ENCODE data around the gene RAF1.
"Not testable (repeated sequence)": the region's sequence is repeated elsewhere in the genome, so short reads cannot be mapped to it uniquely, and the experiment has no call there.

The RAF1 gene

DNA sequence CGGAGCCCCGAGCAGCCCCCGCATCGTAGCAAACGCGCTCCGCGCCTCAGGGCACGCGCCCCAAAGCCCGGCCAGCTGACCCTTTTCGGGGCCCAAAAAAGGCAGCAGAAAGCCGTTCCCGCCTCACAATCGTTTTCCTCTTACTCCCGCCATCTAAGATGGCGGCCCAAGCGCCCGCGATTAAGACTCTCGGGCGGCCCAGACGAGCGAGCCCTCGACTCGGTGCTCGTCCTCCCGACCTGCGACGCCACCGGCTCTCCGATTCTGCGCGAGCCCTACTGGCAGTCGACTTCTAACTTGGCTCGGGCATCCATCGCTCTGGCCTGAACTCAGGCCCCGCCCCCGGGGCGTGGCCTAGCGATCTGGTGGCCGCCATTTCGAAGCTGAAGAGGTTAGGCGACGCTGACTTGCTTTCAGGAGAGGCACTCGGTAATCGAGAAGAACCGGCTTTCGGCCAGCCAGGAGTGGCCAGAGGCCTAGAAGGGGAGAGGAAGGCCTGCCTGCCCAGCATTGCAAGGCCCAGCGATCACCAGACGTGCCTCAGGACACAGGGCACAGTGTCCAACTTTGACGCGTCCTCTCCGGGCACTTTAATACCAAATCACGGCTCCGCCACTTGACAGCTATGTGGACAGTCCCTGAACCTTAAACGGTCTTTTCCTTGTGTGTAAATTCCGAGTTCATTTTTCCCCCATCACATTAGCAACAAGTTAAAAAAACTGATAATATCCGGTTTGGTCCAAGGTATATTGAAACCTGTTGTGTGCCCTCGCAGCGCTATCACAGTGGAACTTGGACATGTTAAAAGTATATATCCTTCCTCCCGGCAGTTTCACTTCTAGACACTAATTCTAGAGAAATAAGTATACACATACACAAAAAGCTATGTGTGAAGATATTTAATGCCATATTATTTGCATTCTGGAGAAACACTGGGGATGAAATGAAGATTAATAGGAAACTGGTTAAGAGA, at the start of gene RAF1:
TSS of gene RAF1 (minus strand) at position 182 of the 973 bp plus-strand sequence. CDS start 45,396 bp downstream, outside the sequence.
- DNase-seq (ENCODE audit: low spot score), result peak; percentile 89

DNA sequence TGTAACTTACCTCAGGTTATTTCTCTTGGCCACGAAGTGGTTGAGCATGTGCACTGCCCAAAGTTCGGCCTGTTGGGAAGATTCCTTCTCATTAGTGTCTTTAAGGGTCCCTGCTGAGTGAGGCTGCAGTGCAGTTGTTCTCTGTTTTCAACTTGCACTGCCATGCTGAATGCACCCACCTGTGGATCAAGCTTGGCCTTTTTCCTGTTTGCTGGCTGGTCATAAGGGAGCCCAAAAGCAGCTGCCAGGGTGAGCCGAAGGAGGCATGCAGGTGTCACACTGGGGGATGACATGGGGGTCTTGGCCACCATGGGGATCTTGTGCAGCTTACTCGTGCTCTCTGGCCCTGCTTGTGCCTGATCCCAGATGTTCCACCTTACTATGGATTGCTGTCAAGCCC, 46.1 kb upstream of the RAF1 start:
- DNase-seq (ENCODE audit: low spot score), result no peak

DNA sequence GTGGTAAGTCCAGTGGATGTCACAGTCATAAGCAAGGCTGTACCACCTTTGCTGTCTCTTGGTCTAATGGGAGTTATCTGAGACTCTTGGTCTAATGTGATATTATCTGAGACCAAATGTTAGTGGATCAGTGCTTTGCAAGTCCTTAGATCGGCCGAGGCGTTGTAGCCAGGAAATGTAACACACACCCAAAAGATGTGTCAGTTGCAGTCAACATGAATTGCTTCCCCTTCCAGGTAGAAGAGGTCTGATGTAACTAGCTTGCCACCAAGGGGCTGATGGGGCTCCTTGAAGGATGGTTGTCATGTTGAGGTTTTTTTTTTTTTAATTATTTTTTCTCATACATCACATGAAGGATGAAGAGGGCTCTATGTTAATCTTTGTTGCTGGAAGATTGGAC, 45.4 kb upstream of the RAF1 start:
- no peak for DNase-seq (ENCODE audit: low spot score)

DNA sequence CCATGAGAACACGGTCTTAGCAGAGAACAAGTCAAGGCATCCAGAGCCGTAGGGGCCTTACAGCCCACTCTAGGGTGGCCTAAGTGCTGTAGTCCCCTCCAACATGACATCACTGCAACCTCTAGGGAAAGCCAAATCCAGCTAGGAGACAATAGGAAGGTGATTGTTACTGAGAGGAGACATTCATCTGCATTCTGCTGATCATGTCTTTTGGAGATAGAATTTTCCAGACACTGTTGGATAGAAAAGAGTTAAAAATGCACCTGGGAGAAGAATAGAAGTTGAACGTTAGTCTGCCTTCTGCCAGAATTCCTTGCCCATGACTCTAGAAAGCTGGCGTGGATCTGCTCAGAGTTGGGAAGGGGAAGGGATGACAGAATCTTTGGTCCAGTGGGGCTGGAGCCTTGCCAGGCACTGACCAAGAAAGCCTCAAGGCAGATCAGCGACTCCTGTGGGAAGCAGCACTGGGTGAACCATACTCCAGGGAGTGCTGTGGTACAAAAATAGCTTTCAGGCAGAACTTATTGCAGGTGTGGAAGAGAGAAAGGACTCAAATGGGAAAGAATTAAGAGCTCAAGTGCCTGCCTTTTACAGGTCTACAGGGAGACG, 44.8 kb upstream of the RAF1 start:
- peak; percentile 17 for DNase-seq (ENCODE audit: low spot score)

DNA sequence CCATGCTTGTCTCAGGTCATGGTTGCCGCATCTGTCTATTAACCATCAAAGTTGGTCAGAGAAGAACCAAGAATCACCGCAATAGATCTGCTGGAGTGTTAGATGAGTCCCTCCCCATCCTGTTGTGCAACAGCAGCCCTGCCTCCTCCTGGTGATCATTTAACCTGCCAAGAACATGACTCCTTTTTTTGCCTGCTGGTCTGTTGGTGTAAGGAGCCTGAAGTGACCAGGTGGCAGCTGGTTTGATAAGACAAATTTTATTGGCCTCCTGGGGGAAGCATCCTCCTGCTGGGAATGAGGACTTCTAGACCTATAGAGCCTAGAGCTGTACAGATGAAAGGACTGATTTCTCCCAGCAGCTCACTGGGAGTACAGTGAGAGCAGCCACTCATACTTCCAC, 43.5 kb upstream of the RAF1 start:
- DNase-seq (ENCODE audit: low spot score), result no peak

DNA sequence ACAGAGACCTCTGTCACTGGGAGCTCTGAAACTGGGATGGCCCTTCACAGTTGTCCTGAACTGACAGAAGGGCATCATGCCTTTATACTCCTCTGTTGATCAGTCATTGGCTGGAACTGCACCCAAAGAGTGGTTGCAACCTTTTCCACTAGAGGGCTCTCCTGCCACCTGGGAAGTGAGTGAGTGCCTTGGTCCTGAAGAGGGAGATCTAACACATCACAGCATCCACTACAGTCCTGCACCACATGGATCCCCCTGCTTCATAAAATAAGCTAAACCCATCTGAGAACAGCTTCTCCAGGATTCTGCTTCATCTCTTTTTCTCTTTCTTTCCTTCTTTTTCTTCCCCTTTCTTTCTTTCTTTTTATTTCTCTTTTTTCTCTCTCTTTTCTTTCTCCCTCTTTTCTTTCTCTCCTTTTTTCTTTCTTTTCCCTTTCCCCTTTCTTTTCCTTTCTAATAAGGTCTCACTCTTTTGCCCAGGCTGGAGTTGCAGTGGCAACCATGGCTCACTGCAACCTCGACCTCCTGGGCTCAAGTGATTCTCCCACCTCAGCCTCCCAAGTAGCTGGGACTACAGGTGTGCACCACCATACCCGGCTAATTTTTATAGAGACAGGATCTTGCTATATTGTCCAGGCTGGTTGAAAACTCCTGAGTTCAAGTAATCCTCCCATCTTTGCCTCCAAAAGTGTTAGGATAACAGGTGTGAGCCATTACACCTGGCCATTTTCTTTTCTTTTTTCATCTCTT, 42.8 kb upstream of the RAF1 start:
- DNase-seq (ENCODE audit: low spot score), result peak; percentile 54

DNA sequence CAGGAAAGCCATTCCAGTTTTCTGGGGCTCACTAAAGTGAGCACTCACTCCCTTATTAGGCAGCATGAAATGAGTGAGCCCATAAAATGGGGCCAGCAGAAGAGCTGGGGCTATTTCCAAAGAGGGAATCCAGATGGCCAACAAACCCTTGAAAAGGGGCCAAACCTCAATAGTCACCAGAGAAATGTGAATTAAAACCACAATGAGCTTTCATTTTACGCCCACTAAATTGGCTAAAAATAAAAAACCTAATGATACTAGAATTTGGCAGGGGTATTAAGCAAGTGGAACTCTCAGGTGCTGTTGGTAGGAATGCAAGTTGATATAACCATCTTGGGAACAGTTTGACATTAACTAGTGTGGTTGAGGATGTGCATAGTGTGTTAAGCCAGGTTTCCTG, 42.1 kb upstream of the RAF1 start:
- no peak for DNase-seq (ENCODE audit: low spot score)

DNA sequence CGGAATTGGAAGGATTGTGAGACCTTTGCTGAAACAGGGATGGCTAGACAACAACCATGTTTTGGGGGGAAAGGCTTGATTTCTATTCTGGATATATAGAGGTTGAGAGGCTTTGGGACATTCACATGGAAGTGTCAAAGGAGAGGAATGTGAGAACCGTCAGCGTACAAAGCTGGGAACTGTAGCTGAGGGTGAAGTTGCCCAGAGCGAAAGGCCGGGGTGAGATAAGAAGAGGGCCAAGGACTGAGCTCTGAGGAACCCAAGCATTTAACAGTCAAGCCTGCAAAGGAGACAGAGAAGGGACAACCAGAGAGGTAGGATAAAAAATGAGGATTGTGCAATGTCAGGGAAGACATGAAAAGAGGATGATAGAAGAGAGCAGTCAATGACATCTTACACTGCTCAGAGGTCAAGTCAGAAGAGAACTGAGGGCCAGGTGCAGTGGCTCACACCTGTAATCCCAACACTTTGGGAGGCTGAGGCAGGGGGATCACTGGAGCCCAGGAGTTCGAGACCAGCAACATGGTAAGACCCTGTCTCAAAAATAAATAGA, 41.5 kb upstream of the RAF1 start:
- DNase-seq (ENCODE audit: low spot score), result no peak

DNA sequence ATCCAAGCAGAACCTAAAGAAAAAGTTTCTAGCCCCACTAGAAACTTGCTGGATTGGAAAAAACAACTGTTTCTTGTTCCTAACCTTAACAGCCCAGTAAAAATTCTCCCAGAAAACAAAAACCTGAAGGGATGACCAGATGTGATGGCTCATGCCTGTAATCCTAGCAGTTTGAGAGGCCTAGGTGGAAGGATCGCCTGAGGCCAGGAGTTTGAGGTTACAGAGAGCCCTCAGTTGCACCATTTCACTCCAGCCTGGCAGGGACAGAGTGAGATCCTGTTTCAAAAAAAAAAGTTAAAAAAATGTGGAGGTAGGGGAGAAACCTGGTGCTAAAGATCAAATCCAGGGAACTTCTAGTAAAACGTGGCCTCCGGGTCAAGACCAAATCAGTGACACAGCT, 38.6 kb upstream of the RAF1 start:
- no peak for DNase-seq (ENCODE audit: low spot score)

DNA sequence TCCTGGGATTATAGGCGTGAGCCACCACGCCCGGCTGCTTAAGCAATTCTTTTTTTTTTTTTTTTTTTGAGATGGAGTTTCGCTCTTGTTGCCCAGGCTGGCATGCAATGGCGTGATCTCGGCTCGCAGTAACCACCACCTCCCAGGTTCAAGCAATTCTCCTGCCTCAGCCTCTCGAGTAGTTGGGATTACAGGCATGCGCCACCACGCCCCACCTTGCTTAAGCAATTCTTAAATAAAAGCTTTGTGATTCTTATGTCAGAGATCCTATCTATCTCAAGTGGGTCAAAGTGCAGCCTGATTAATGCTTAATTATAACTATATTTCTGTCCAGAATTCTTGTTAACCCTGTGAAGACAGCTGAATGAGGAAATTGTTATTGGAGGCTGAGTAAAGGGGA, 37.7 kb upstream of the RAF1 start:
- DNase-seq (ENCODE audit: low spot score), result not testable (repeated sequence)

DNA sequence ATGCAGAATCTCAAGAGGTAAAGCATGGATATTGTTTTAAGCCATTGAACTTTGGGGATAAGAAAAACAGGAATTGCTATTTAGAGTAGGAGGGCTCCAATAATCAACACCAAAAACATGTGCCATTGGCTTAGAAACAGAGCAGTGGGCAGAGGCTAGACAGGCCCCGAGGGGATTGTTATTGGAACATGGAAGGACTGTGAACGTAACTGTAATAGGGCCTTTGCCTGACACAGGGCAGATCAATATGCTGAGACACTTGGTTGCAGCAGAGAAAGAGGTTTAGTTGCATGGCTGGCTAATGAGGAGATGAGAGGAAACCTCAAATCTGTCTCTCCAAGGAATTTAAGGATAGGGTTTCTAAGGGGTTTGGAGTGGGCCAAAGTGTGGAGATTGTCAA, 36.9 kb upstream of the RAF1 start:
- DNase-seq (ENCODE audit: low spot score), result no peak

DNA sequence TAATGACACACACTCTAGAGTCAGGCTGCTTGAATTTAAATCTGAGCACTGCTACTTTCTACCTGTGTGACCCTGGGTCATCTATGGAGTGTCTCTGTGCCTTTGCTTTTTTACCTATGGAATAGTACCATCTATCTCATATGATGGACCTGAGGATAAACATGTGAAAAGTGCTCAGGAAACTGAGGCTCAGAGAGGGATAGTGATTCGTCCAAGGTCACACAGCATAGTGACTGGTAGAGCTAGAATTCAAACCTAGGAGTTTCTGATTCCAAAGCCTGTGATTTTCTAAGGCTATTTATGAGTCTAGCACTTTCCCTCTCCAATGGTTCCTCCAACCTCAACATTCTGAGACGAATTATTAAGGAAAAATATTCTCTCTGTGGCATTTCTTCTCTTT, 32.0 kb upstream of the RAF1 start:
- no peak for DNase-seq (ENCODE audit: low spot score)

DNA sequence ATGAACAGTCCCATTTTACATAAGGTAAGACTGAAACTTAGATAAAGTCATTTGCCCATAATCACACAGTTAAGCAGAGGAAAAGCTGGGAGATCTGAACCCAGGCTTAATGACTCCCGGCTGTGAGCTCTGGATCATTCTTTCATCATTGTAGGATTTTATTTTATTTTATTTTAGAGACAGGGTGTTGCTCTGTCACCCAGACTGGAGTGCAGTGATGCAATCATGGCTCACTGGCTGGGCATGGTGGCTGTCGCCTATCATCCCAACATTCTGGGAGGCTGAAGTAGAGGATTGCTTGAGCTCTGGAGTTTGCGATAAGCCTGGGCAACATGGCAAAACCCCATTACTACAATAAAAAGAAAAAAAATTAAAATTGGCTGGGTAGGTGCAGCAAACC, 31.2 kb upstream of the RAF1 start:
- DNase-seq (ENCODE audit: low spot score), result no peak

DNA sequence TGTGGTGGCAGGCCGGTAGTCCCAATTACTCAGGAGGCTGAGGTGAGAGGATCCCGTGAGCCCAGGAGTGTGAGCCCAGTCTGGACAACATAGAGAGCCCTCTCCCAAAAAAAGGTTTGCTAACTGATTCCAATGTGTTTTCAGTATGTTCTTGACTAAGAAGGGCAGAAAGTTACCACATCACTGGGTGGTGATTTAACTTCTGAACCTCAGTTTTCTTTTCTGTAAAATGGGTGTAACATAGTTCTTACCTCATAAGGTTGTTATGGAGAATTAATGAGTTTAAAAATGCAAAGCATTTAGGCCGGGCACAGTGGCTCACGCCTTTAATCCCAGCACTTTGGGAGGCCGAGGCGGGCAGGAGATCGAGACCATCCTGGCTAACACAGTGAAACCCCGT, 28.5 kb upstream of the RAF1 start:
- no peak for DNase-seq (ENCODE audit: low spot score)

DNA sequence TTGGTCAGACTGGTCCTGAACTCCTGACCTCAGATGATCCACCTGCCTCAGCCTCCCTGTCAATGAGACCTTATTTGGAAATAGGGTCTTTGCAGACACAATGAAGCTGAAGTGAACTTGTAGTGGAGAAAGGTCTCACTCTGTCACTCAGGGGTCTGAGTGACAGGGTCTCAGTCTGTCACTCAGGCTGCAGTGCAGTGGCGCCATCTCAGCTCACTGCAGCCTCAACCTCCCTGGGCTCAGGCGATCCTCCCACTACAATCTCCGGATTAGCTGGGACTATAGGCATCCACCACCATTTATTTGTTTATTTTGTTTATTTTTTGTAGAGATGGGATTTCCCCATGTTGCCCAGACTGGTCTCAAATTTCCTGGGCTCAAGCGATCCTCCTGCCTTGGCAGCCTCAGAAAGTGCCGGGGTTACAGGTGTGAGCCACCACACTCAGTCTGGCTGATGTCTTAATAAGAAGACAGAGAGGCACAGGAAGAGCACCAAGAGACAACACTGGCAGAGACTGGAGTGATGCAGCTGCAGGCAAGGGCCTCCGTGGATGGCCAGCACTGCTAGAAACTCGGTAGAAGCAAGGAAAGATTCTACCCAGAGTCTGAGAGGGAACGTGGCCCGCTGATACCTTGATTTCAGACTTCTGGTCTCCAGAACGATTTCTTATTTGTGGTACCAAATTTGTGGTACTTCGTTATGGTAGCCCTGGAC, 26.2 kb upstream of the RAF1 start:
- DNase-seq (ENCODE audit: low spot score), result no peak

DNA sequence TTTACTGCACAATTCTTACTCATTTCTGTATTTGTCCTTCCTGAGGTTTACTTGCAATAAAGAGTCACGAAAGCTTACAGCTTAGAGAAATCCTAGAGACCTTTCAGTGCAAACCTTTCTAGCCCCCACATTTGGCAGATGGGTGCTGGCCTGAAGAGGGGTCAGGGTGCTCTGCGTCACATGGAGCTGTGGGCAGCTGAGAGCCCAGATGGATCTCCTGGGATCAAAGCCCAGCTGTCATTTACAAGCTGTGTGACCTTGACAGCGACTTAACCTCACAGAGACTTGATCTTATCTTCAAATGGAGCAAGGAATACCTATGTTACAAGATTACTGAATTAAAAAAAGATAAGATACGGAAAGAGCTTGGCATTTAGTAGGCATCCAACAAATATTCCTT, 24.0 kb upstream of the RAF1 start:
- no peak for DNase-seq (ENCODE audit: low spot score)

DNA sequence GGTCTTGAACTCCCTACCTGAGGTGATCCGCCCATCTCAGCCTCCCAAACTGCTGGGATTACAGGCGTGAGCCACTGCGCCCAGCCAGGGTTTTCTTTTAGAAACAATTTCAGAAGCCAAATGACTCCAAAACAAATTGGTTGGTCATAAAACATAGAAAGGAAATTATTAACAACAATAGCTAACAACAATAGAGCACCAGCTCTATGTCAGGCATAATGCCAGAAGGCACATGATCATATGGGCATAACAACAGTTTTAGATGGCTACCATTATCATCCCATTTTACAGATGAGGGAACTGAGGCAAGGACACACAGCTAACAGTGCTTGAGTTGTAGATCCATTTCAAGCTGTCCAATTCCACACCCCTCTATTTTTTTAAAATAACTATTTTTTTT, 22.2 kb upstream of the RAF1 start:
- DNase-seq (ENCODE audit: low spot score), result no peak

DNA sequence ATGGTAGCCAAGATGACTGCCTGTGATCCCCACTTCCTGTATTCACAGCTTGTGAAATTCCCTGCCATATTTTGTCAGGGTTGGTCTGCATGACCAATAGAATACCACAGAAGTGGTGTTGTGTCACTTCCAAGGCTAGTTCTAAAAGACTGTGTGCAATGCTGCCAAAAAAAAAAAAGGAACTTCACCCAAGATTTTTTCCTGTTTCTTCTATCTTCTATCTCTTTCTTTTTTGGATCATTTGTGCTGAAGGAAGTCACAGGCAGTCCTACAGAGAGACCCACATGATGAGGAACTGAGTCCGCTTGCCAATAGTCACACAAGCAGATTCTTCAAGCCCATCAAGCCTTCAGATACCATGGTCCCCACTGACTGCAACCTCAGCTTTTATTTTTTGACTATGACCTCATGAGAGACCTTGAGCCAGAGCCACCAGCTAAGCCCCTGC, 18.1 kb upstream of the RAF1 start:
- DNase-seq (ENCODE audit: low spot score), result no peak

DNA sequence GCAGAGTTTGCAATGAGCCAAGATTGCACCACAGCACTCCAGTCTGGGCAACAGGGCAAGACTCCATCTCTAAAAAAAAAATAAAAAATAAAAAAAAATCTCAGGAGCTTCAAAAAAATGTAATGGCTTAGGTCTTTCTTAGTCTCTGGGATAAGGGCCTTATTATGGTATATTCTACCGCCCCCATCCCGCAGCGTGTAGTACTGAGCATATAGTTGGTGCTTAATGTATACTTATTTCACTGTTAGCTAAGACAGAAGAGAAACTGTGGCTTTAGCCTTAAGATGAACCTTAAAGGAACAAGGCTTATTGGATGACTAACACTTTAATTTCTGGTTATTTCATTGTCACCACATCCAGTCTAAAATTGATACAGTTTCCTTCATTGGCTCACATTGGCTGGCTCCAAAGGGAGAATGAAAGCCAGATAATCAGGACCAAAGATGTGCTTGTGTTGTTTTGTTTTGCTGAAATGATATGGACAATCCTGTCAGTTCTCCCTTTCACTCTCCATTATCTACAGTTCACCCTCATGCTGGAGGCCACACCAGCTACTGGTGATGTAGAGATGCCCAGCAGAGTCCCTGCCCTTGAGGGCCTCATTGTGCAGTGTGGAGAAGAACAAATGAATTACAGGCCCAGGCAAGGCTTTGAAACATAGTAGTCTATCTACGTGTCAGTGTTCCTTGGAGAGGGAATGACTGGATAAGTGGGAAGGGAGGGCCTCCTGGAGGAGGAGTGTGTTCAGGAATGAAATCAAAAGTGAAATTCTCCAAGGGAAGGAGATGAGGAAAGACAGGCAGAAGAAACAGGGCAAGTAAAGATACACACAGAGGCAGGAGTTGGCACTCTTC, 17.4 kb upstream of the RAF1 start:
- DNase-seq (ENCODE audit: low spot score), result no peak

DNA sequence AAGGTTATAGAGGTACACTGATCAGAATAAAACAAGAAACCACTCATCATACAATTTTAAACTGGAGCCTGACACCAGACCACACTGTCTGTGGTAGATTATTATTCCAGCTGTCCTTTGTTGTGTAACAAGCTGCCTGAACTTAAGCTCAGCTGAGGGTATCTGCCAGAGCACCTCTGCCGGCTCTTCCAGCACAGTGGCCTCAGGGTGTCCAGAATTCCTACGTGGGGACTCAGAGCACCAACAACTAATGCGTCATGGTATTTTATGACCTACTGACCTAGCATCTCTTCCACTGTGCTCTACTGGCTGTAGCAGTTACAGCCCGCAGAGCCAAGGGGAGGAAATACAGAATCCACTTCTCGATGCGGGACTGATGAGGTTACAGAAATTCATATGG, 15.6 kb upstream of the RAF1 start:
- DNase-seq (ENCODE audit: low spot score), result no peak

DNA sequence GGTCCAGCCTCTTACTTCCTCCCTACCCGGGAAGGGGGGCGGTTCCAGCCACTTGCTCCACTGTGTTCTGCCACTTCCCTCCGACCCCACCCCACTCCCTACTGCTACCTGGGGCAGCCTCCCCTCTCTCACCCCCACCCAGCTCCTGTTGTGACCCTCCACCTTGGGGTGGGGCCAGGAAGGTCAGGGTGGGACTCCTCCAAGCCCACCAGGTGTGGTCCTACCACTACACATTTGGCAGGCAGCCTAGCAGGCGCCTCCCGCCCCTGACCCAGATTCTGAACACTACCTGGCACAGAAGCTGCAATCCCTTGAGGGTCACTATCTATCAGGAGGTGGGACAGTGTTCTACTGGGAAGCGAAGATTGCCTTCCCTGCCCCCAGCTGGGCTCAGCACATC, 13.7 kb upstream of the RAF1 start:
- DNase-seq (ENCODE audit: low spot score), result no peak
